Endothelial cell of umbilical vein (primary cell): Measurements from ENCODE around the gene CCDC6. TPM values are rescaled to one million over a fixed set of nuclear protein-coding genes. Genes with fewer than 3 reads are reported as not detected.

Source experiments
- BruUV-seq: library from RNA; stranded (reverse); fragments of 400-500 nt; replicated peaks from 2 replicates; lab custom pipeline; 2021; lab: Mats Ljungman, UMichigan
- CTCF ChIA-PET: fragments of 300-600, 350-600 bp; sonication (Branson Sonifier 250); formaldehyde crosslinking; loops from one replicate; lab custom pipeline; 2021; ENCODE audit warnings: antibody characterized with exemption, inconsistent platforms; lab: Charles Lee
- POLR2A ChIA-PET: fragments of 300-600, 350-600 bp; sonication (Branson Sonifier 250); formaldehyde crosslinking; loops from one replicate; lab custom pipeline; 2021; ENCODE audit warnings: antibody characterized with exemption, inconsistent platforms; lab: Charles Lee
- DNase-seq: peaks from one replicate; pipeline ENCODE4 v3.0.0-alpha.2; 2011; ENCODE audit warnings: low read depth, low spot score
- FAIRE-seq: peaks from 2 replicates; lab custom pipeline; 2011; peaks lifted over from hg19 to GRCh38; lab: Jason Lieb, UNC
- H2AFZ ChIP-seq: 2 replicates; pipeline ENCODE4 v1.6.0; 2012; ENCODE audit warnings: low read depth, low read length, control low read depth, inconsistent platforms
- H3K27ac ChIP-seq: 2 replicates; pipeline ENCODE4 v1.5.1; 2011; ENCODE audit warnings: low read depth, mild to moderate bottlenecking, control low read depth, low read length, moderate library complexity; ENCODE audit not compliant: insufficient read depth
- H3K27me3 ChIP-seq, 2 experiments: 2 replicates each; pipeline versions ENCODE4 v1.6.0 to v1.6.1; 2011; ENCODE audit warnings: low read length in 2 of 2, mixed read lengths in 1 of 2; ENCODE audit not compliant: control insufficient read depth in 2 of 2, insufficient read depth in 2 of 2
- H3K36me3 ChIP-seq, 2 experiments: 2 replicates in 1 of 2; 3 replicates in 1 of 2; pipeline ENCODE4 v1.5.1; 2011; ENCODE audit warnings: low read length in 2 of 2, mild to moderate bottlenecking in 1 of 2, moderate library complexity in 1 of 2; ENCODE audit not compliant: control insufficient read depth in 2 of 2, insufficient read depth in 2 of 2; ENCODE audit errors: extremely low read depth in 1 of 2
- H3K4me1 ChIP-seq: 3 replicates; pipeline ENCODE4 v1.5.1; 2011; ENCODE audit warnings: mild to moderate bottlenecking, low read length; ENCODE audit not compliant: control insufficient read depth, insufficient read depth; ENCODE audit errors: extremely low read depth
- H3K4me2 ChIP-seq: 2 replicates; pipeline ENCODE4 v1.6.1; 2011; ENCODE audit warnings: low read length, control low read depth, mixed read lengths; ENCODE audit not compliant: insufficient read depth
- H3K4me3 ChIP-seq, 3 experiments: fragments of 200-600 bp in 1 of 3; sonication (generic), shearing (Covaris generic) in 1 of 3; replicated peaks in 1 of 3; 2 replicates each; pipeline ENCODE4 v1.5.1; 2011 to 2016; ENCODE audit warnings: control low read depth in 3 of 3, low read length in 3 of 3, mild to moderate bottlenecking in 2 of 3, inconsistent platforms in 1 of 3, low read depth in 1 of 3, moderate library complexity in 1 of 3; ENCODE audit not compliant: insufficient read depth in 1 of 3
- H3K79me2 ChIP-seq: 2 replicates; pipeline ENCODE4 v1.6.0; 2012; ENCODE audit warnings: low read length, inconsistent platforms; ENCODE audit not compliant: control insufficient read depth, insufficient read depth
- H3K9ac ChIP-seq: replicated peaks from 2 replicates; pipeline ENCODE3; 2011; ENCODE audit warnings: low read length, control low read depth; ENCODE audit not compliant: insufficient read depth; ENCODE audit errors: extremely low read depth
- H3K9me1 ChIP-seq: replicated peaks from 3 replicates; pipeline ENCODE4 v1.6.0; 2011; ENCODE audit warnings: mild to moderate bottlenecking, low read length; ENCODE audit not compliant: control insufficient read depth, insufficient read depth; ENCODE audit errors: extremely low read depth
- H3K9me3 ChIP-seq: replicated peaks from 2 replicates; pipeline ENCODE4 v1.5.1; 2012; ENCODE audit warnings: low read length, inconsistent platforms; ENCODE audit not compliant: control insufficient read depth, insufficient read depth
- H4K20me1 ChIP-seq: replicated peaks from 2 replicates; pipeline ENCODE3; 2011; ENCODE audit warnings: mild to moderate bottlenecking, low read length; ENCODE audit not compliant: control insufficient read depth, insufficient read depth; ENCODE audit errors: extremely low read depth
- FOS ChIP-seq: IDR thresholded peaks from 2 replicates; pipeline ENCODE4 v1.6.1; 2011; ENCODE audit warnings: mild to moderate bottlenecking, low read length, moderate library complexity, borderline replicate concordance; ENCODE audit not compliant: insufficient read depth
- JUN ChIP-seq: IDR thresholded peaks from 2 replicates; pipeline ENCODE4 v1.6.1; 2011; ENCODE audit warnings: borderline replicate concordance, low read depth; ENCODE audit not compliant: insufficient read length, insufficient read depth
- POLR2A ChIP-seq: IDR thresholded peaks from 2 replicates; pipeline ENCODE4 v1.6.1; 2012; ENCODE audit warnings: low read depth, mild to moderate bottlenecking, control low read depth, low read length
- POLR2AphosphoS5 ChIP-seq: IDR thresholded peaks from 2 replicates; pipeline ENCODE4 v1.6.1; 2012; ENCODE audit warnings: low read depth, mild to moderate bottlenecking, control low read depth, low read length, moderate library complexity; ENCODE audit not compliant: insufficient read depth
- dilution Hi-C: fragments of 300-500 bp; cut with MboI; formaldehyde crosslinking; loops from one replicate; pipeline ENCODE4 v1.15.0; 2019; ENCODE audit warnings: low sequenced_read_pairs; ENCODE audit not compliant: extremely low pct_ligation_motif_present
- intact Hi-C: fragments of 100-400 bp; cut with micrococcal nuclease; formaldehyde crosslinking; loops from one replicate; pipeline ENCODE4 v1.10.0; 2022
- polyA plus RNA-seq, 4 experiments: library from polyadenylated mRNA; depleted of rRNA in 3 of 4; stranded (reverse) in 3 of 4; unstranded in 1 of 4; fragments of >200 nt; gene quantifications; 2 replicates each; pipeline versions ENCODE4 v1.2.1 to v1.2.3, GENCODE V29; 2011 to 2012; ENCODE audit warnings: missing spikeins in 1 of 4
- total RNA-seq: library from RNA; stranded (reverse); gene quantifications from 2 replicates; pipeline ENCODE4 v1.2.3, GENCODE V29; 2021
- TF ChIP-seq, protein P1 (sequence below): IDR thresholded peaks from 2 replicates; pipeline ENCODE4 v1.6.1; 2011; ENCODE audit not compliant: insufficient read depth, insufficient read length

CCDC6 gene
- total and polyA plus RNA-seq, 2 donors (not counting 3 experiments of a cell fraction or from before 2014, with no cell fraction given) = 16.8 to 36.8 TPM

DNA sequence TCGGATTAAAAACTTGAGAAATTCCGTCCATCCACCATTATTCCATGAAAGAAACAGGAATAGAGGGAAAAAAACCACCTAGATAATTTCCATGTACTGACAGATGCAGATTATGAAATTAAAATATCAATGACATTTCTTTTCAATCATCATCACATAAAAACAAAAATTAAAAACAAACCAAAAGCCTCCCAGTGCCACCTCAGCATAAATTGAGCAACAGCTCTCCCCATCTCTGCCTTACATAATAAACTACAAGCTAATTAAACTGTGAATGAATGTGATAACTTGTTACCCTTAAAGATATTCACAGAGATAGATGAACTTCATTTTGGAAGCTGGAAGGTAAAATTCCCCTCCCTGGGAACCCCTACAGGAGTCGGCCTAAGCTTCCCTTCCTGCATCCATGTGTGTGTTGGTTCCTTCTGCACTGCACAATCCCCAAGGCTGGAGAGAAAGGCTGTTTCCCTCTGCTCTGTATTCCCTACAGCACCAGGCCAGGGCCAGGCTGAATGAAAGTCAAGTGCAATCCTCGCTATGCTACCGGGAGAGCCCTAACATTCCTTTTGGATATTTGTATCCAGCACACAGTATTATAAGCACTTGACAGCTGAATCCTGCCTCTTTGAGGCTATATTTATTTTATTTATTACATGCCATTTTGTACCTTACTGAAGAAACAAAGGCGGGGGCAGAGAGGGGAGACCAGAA, 8.1 kb downstream of the CCDC6 start:
- intact Hi-C loops (no loop called here), dilution Hi-C loops (no loop called here)
- Histone ChIP-seq H3K9ac (no peak overlapping the region), H3K36me3 (no peaks in the 10 kb centered on the region), H3K27me3 (no peaks in the 10 kb centered on the region), H3K27ac (no peak overlapping the region), H2AFZ (no peak overlapping the region), H3K9me1 (no peaks in the 10 kb centered on the region), H3K79me2 (peaks cover 87% of the 10 kb centered on the region), H4K20me1 (no peaks in the 10 kb centered on the region), H3K4me1 (no peaks in the 10 kb centered on the region), H3K4me3 (no peak overlapping the region), H3K9me3 (no peaks in the 10 kb centered on the region), H3K4me2 (no peak overlapping the region)
- POLR2A ChIA-PET = no interaction called here
- FAIRE-seq (no peak), DNase-seq (no peak)
- TF ChIP-seq, protein P1, sequence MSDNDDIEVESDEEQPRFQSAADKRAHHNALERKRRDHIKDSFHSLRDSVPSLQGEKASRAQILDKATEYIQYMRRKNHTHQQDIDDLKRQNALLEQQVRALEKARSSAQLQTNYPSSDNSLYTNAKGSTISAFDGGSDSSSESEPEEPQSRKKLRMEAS = no peak
- TF ChIP-seq FOS = no peak
- TF ChIP-seq POLR2A = no peak
- TF ChIP-seq JUN = no peak
- TF ChIP-seq POLR2AphosphoS5 = no peak
- CTCF ChIA-PET = interaction anchor here (0.7 to 1.1 kb wide), 3 partner anchors 8 to 66 kb away, joined by 3 read pairs; partner anchors contain the start of gene CCDC6
- no TSS peak for BruUV-seq

DNA sequence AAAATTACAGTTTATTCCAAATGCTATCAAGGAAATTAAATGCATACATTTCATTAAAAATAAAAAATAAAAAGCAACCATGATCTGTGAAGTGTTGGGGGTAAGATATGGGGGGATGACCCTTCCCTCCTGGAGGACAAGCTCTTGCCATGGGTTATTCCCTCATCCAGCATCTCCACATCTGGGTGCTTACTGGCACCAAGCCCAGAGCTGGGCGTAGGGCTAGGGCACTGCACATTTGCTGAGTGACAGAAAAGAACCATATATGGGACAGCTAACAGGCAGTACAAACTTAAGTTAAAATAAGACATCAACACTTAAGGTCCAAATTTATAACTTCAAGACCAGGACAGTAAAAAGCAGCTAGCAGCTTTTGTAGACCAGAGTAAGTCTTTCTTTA, 10.2 kb downstream of the CCDC6 start:
- Histone ChIP-seq H2AFZ (no peak overlapping the region), H3K9me3 (no peaks in the 10 kb centered on the region), H3K9me1 (no peaks in the 10 kb centered on the region), H3K79me2 (peaks cover 84% of the 10 kb centered on the region), H3K9ac (no peak overlapping the region), H3K27ac (no peak overlapping the region), H3K4me2 (no peak overlapping the region), H3K36me3 (no peaks in the 10 kb centered on the region), H3K27me3 (no peaks in the 10 kb centered on the region), H4K20me1 (no peaks in the 10 kb centered on the region), H3K4me3 (no peak overlapping the region), H3K4me1 (no peaks in the 10 kb centered on the region)
- DNase-seq (no peak), FAIRE-seq (no peak)
- BruUV-seq = no TSS peak
- POLR2A ChIA-PET = no interaction called here
- dilution Hi-C loops (no loop called here), intact Hi-C loops (no loop called here)
- CTCF ChIA-PET = no interaction called here
- no peak for TF ChIP-seq FOS
- TF ChIP-seq POLR2A = no peak
- TF ChIP-seq POLR2AphosphoS5 = no peak
